ENCODE results near the gene ABCB9. TPM values are rescaled to one million over a fixed set of nuclear protein-coding genes. Genes with fewer than 3 reads are reported as not detected.

Gene ABCB9
- total and polyA plus RNA-seq, 2 of the 8 experiments (the other 6 are each of a cell fraction or from before 2014, with no cell fraction given), result 3.8 to 8.0 TPM

DNA sequence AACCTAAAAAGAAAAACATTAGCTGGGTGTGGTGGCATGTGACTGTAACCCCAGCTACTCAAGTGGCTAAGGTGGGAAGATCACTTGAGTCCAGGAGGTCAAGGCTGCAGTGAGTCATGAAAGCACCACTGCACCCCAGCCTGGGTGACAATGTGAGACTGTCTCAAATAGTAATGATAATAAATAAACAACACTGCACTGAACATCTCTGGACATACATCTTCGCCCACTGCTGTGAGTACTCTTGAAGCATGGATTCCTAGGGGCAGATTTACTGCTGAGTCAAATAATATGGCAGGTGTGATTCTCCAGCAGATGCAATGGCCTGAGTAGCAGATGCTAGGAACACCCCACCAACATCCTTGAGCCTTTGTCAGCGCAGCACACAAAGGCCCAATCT lies 23.6 kb downstream of the ABCB9 start:
- FAIRE-seq, result no peak
- Histone ChIP-seq H2BK120ac (replicated peaks; ENCODE audit: low read depth, low read length) (no peak overlapping the region), H3K79me1 (ENCODE audit: low read depth, low read length) (no peaks in the 10 kb centered on the region), H3K4me2 (ENCODE audit: insufficient read depth in 1 of 2, low read depth in 2 of 2, low read length in 2 of 2) (no peak overlapping the region), H3K79me2 (ENCODE audit: control insufficient read depth in 1 of 2, insufficient read depth in 2 of 2, low read length in 2 of 2) (no peaks in the 10 kb centered on the region), H3K27me3 (replicated peaks in 1 of 4; ENCODE audit: control insufficient read depth in 3 of 4, extremely low read depth in 1 of 4, insufficient read depth in 3 of 4, low read length in 3 of 4) (no peaks in the 10 kb centered on the region), H2AK5ac (ENCODE audit: low read depth, low read length) (no peak overlapping the region), H4K8ac (ENCODE audit: extremely low read depth, insufficient read depth, low read length) (no peak overlapping the region), H3K4ac (replicated peaks; ENCODE audit: insufficient read length, low read depth, low read length) (no peak overlapping the region), H3K27ac (ENCODE audit: low read depth, low read length) (no peak overlapping the region), H4K5ac (ENCODE audit: insufficient read length, low read depth, low read length) (no peak overlapping the region), H3K36me3 (ENCODE audit: control insufficient read depth in 2 of 4, insufficient read depth in 4 of 4, low read length in 3 of 4) (no peaks in the 10 kb centered on the region), H3K4me1 (replicated peaks in 1 of 4; ENCODE audit: control insufficient read depth in 3 of 4, insufficient read depth in 4 of 4, low read length in 3 of 4) (no peaks in the 10 kb centered on the region), H2AFZ (ENCODE audit: low read length) (no peak overlapping the region), H3K56ac (replicated peaks; ENCODE audit: insufficient read length, low read depth, low read length) (no peak overlapping the region), H3K14ac (ENCODE audit: insufficient read length) (no peak overlapping the region), H3K23ac (ENCODE audit: insufficient read length) (no peak overlapping the region), H3K18ac (ENCODE audit: extremely low read depth, low read length) (no peak overlapping the region), H2BK20ac (ENCODE audit: low read length) (no peak overlapping the region), H4K91ac (replicated peaks; ENCODE audit: insufficient read length, low read length) (no peak overlapping the region), H4K20me1 (replicated peaks in 1 of 2; ENCODE audit: control insufficient read depth in 1 of 2, insufficient read depth in 2 of 2, low read length in 2 of 2) (peaks cover 0 to 7% of the 10 kb centered on the region in 2 experiments), H3K9me3 (ENCODE audit: insufficient read depth in 2 of 2, low read depth in 1 of 2, low read length in 1 of 2) (no peaks in the 10 kb centered on the region), H3K9ac (replicated peaks in 1 of 4; ENCODE audit: extremely low read depth in 1 of 4, low read depth in 3 of 4, low read length in 3 of 4) (no peak overlapping the region), H3K23me2 (ENCODE audit: low read depth, low read length) (no peaks in the 10 kb centered on the region), H2BK15ac (ENCODE audit: low read length) (no peak overlapping the region), H2BK12ac (ENCODE audit: low read depth, low read length) (no peak overlapping the region), H2BK5ac (ENCODE audit: low read depth, low read length) (no peak overlapping the region), H3K4me3 (ENCODE audit: extremely low read depth in 1 of 4, insufficient read depth in 2 of 4, low read depth in 3 of 4, low read length in 4 of 4) (no peak overlapping the region)
- no peak for DNase-seq (ENCODE audit: low read depth in 1 of 2, low spot score in 2 of 2)
- 91% methylated on average over 2 of the region's 2 CpGs; no CpG with 5 or more reads in 1 of the 2 experiments for WGBS, 2 experiments (ENCODE audit: extremely low coverage in 1 of 2, insufficient coverage in 1 of 2, insufficient read length in 1 of 2, insufficient replicate concordance in 2 of 2, low coverage in 1 of 2, low lambda C conversion rate in 2 of 2, missing lambda C conversion rate in 1 of 2)
- ChIA-PET CTCF (ENCODE audit: partially characterized antibody) (interaction anchor here (21.5 kb wide), 1 partner anchor 80 kb away, joined by 473 read pairs; no protein-coding TSS in a partner anchor), POLR2A (ENCODE audit: partially characterized antibody) (no interaction called here)
- TF ChIP-seq YY1 (IDR thresholded peaks at IDR 0.05; ENCODE audit: low read depth, low read length) (no peak), CBX5 (IDR thresholded peaks at IDR 0.05; ENCODE audit: low read depth, low read length) (no peak)

All from H1 (cell line).